K562 (cell line): ENCODE data around the gene FNDC1. TPM values are rescaled to one million over a fixed set of nuclear protein-coding genes. Genes with fewer than 3 reads are reported as not detected.

Experiments used
- ATAC-seq: fragments of 200-7000 bp; cut with Tn5 transposase; 3 replicates; pipeline ENCODE4 v1.9.1; 2020; ENCODE audit warnings: moderate library complexity
- BruUV-seq: library from RNA; stranded (reverse); fragments of 400-500 nt; replicated peaks from 2 replicates; lab custom pipeline; 2021; lab: Mats Ljungman, UMichigan
- CTCF ChIA-PET: fragments of 300-600 bp; formaldehyde crosslinking; extraction: SDS; loops from one replicate; lab custom pipeline; 2021; ENCODE audit warnings: low intra/inter-chr PET ratio; lab: Yijun Ruan, JAX
- POLR2A ChIA-PET: fragments of 300-600, 350-650 bp; sonication (Branson Sonifier 250); formaldehyde crosslinking; extraction: SDS; loops from one replicate; lab custom pipeline; 2021; ENCODE audit warnings: antibody characterized with exemption, inconsistent platforms; lab: Yijun Ruan, JAX
- DNase-seq, 4 experiments: peaks; one replicate each; pipeline versions ENCODE4 v3.0.0 to v3.0.0-alpha.2; 2011 to 2018; ENCODE audit warnings: low spot score in 3 of 4, mixed read lengths in 3 of 4; ENCODE audit errors: extremely low read depth in 1 of 4
- FAIRE-seq: peaks from 2 replicates; lab custom pipeline; 2011; peaks lifted over from hg19 to GRCh38; lab: Jason Lieb, UNC
- H2AFZ ChIP-seq: 2 replicates; pipeline ENCODE4 v1.6.0; 2011; ENCODE audit warnings: low read depth, low read length, control low read depth, inconsistent platforms
- H3K27ac ChIP-seq: fragments of 200-600 bp; 3 replicates; pipeline ENCODE4 v1.8.0; 2011; ENCODE audit warnings: low read depth, mild to moderate bottlenecking, control low read depth, inconsistent platforms, low read length, moderate library complexity, mixed read lengths; ENCODE audit errors: extremely low read depth
- H3K27me3 ChIP-seq, 2 experiments: fragments of 300-600 bp in 1 of 2; 2 replicates in 1 of 2; 3 replicates in 1 of 2; pipeline versions ENCODE4 v1.6.0 to v1.8.0; 2011; ENCODE audit warnings: inconsistent platforms in 2 of 2, low read length in 2 of 2, mild to moderate bottlenecking in 1 of 2, mixed read lengths in 1 of 2, moderate library complexity in 1 of 2; ENCODE audit not compliant: control insufficient read depth in 2 of 2, insufficient read depth in 2 of 2
- H3K36me3 ChIP-seq: fragments of 300-600 bp; 3 replicates; pipeline ENCODE4 v1.8.0; 2011; ENCODE audit warnings: mild to moderate bottlenecking, low read length, inconsistent platforms; ENCODE audit not compliant: control insufficient read depth, insufficient read depth
- H3K4me1 ChIP-seq, 2 experiments: fragments of 200-600 bp in 1 of 2; replicated peaks in 1 of 2; 2 replicates in 1 of 2; 3 replicates in 1 of 2; pipeline versions ENCODE4 v1.5.1 to v1.8.0; 2011; ENCODE audit warnings: inconsistent platforms in 2 of 2, low read length in 2 of 2, mild to moderate bottlenecking in 1 of 2, mixed read lengths in 1 of 2, moderate library complexity in 1 of 2; ENCODE audit not compliant: control insufficient read depth in 2 of 2, insufficient read depth in 2 of 2
- H3K4me2 ChIP-seq: 2 replicates; pipeline ENCODE4 v1.6.1; 2011; ENCODE audit warnings: low read length, control low read depth, inconsistent platforms, mixed read lengths; ENCODE audit not compliant: insufficient read depth
- H3K4me3 ChIP-seq: fragments of 200-600 bp; sonication (generic), shearing (Covaris generic); 2 replicates; pipeline ENCODE4 v1.5.1; 2016; ENCODE audit warnings: control low read depth, inconsistent platforms
- H3K79me2 ChIP-seq: fragments of 200-600 bp; 3 replicates; pipeline ENCODE4 v1.8.0; 2011; ENCODE audit warnings: low read length, inconsistent platforms; ENCODE audit not compliant: control insufficient read depth, insufficient read depth
- H3K9ac ChIP-seq, 2 experiments: 2 replicates each; pipeline versions ENCODE4 v1.6.0 to v1.6.1; 2011; ENCODE audit warnings: low read depth in 2 of 2, low read length in 2 of 2, control low read depth in 1 of 2, inconsistent platforms in 1 of 2, mild to moderate bottlenecking in 1 of 2, mixed read lengths in 1 of 2; ENCODE audit not compliant: insufficient read depth in 1 of 2
- H3K9me1 ChIP-seq: one replicate; pipeline ENCODE4 v1.6.0; 2011; ENCODE audit warnings: inconsistent platforms, mild to moderate bottlenecking, low read length, moderate library complexity; ENCODE audit not compliant: control insufficient read depth, insufficient read depth
- H3K9me3 ChIP-seq: replicated peaks from 2 replicates; pipeline ENCODE4 v1.5.1; 2011; ENCODE audit warnings: low read depth, low read length, inconsistent platforms; ENCODE audit not compliant: control insufficient read depth, insufficient read depth
- H4K20me1 ChIP-seq: replicated peaks from 2 replicates; pipeline ENCODE4 v1.6.1; 2011; ENCODE audit warnings: low read length, inconsistent platforms, mixed read lengths; ENCODE audit not compliant: control insufficient read depth, insufficient read depth
- CCNT2 ChIP-seq: IDR thresholded peaks from 2 replicates; pipeline ENCODE4 v1.6.1; 2011; ENCODE audit warnings: borderline replicate concordance, low read depth, mild to moderate bottlenecking, moderate library complexity, mixed read lengths, low read length; ENCODE audit not compliant: insufficient read length; ENCODE audit errors: extremely low read depth
- E4F1 ChIP-seq: fragments of 250-450 bp; sonication (Bioruptor Pico); IDR thresholded peaks from 2 replicates; pipeline ENCODE4 v1.5.0; 2021; ENCODE audit warnings: mild to moderate bottlenecking, borderline replicate concordance
- EP400 ChIP-seq: fragments of 450-650 bp; IDR thresholded peaks from 2 replicates; pipeline ENCODE4 v1.6.1; 2017; ENCODE audit warnings: antibody characterized with exemption, mild to moderate bottlenecking, moderate library complexity
- ETS1 ChIP-seq: conservative IDR thresholded peaks from 2 replicates; pipeline ENCODE4 v1.6.1; 2011; ENCODE audit warnings: low read depth, mild to moderate bottlenecking, low read length; ENCODE audit not compliant: control insufficient read depth
- KAT7 ChIP-seq: sonication (generic); formaldehyde crosslinking; IDR thresholded peaks from 2 replicates; pipeline ENCODE4 v1.8.0; 2022; ENCODE audit warnings: missing genetic modification reagents, mild to moderate bottlenecking, borderline replicate concordance
- LARP7 ChIP-seq: fragments of 450-650 bp; IDR thresholded peaks from 2 replicates; pipeline ENCODE4 v1.6.1; 2016
- NCOA4 ChIP-seq: fragments of 450-650 bp; IDR thresholded peaks from 2 replicates; pipeline ENCODE4 v1.6.1; 2018; ENCODE audit warnings: mild to moderate bottlenecking; ENCODE audit not compliant: partially characterized antibody
- SOX6 ChIP-seq: fragments of 450-650 bp; IDR thresholded peaks from 2 replicates; pipeline ENCODE4 v1.6.1; 2014; ENCODE audit warnings: mild to moderate bottlenecking
- TBL1XR1 ChIP-seq, 2 experiments: IDR thresholded peaks; 2 replicates each; pipeline ENCODE4 v1.6.1; 2012; ENCODE audit warnings: improper control_type of control experiment in 2 of 2, low read length in 2 of 2, mild to moderate bottlenecking in 1 of 2
- U2AF2 ChIP-seq: fragments of 200-400 bp; formaldehyde crosslinking; optimal IDR thresholded peaks from 2 replicates; pipeline ENCODE3; 2017; ENCODE audit warnings: low read depth, mild to moderate bottlenecking, low read length
- YY1 ChIP-seq, 3 experiments: IDR thresholded peaks; 2 replicates each; pipeline ENCODE4 v1.6.1; 2011; ENCODE audit warnings: low read length in 2 of 3, mild to moderate bottlenecking in 2 of 3, moderate library complexity in 2 of 3, borderline replicate concordance in 1 of 3, control low read depth in 1 of 3, low read depth in 1 of 3; ENCODE audit not compliant: insufficient read depth in 3 of 3, insufficient replicate concordance in 2 of 3, control insufficient read depth in 1 of 3, insufficient read length in 1 of 3; ENCODE audit errors: extremely low read depth in 1 of 3
- ZKSCAN3 ChIP-seq: fragments of 250-450 bp; sonication (Bioruptor Pico); IDR thresholded peaks from 2 replicates; pipeline ENCODE4 v1.4.0; 2020
- ZNF212 ChIP-seq: fragments of 450-650 bp; formaldehyde crosslinking; IDR thresholded peaks from 2 replicates; pipeline ENCODE4 v1.4.0; 2020; ENCODE audit warnings: mild to moderate bottlenecking
- ZNF449 ChIP-seq: fragments of 250-450 bp; sonication (Bioruptor Pico); IDR thresholded peaks from 2 replicates; pipeline ENCODE4 v1.8.0; 2022; ENCODE audit warnings: moderate library complexity, mild to moderate bottlenecking, inconsistent platforms
- WGBS: fragments of 100-300 bp; shearing (Covaris generic); methylation state at CpG from one replicate; pipeline ENCODE4 v1.1.6; 2016; ENCODE audit warnings: low coverage, mixed read lengths; ENCODE audit not compliant: insufficient coverage; ENCODE audit errors: missing lambda C conversion rate; 5-methylcytosine and 5-hydroxymethylcytosine counted together
- in situ Hi-C: fragments of 300-500 bp; cut with MboI; formaldehyde crosslinking; loops from 4 replicates; pipeline ENCODE4 v1.15.0; 2018; ENCODE audit warnings: inconsistent platforms, mixed read lengths
- intact Hi-C: fragments of 100-400 bp; cut with micrococcal nuclease; formaldehyde crosslinking; loops from 2 replicates; pipeline ENCODE4 v1.14.2; 2022
- polyA plus RNA-seq, 8 experiments: library from polyadenylated mRNA; depleted of rRNA in 4 of 8; stranded (reverse) in 5 of 8; unstranded in 3 of 8; fragments of >200 nt; fragmentation: Nextera tagmentation in 2 of 8; fragmentation: Illumina TruSeq in 1 of 8; extraction: Ambion mirVana in 2 of 8; extraction: Trizol in 1 of 8; gene quantifications; 2 replicates each; pipeline versions ENCODE4 v1.2.1 to v1.2.3, GENCODE V29; 2011 to 2014; ENCODE audit warnings: inconsistent platforms in 1 of 8, missing spikeins in 1 of 8
- total RNA-seq, 7 experiments: library from RNA; depleted of rRNA in 6 of 7; stranded (reverse); fragments of >200 nt in 6 of 7; fragmentation: Illumina TruSeq in 2 of 7; extraction: Trizol in 2 of 7; gene quantifications; 2 replicates each; pipeline versions ENCODE4 v1.2.1 to v1.2.3, GENCODE V29; 2011 to 2021; ENCODE audit warnings: low replicate concordance in 1 of 7

The FNDC1 gene
- total and polyA plus RNA-seq, 9 of the 15 experiments (the other 6 are each of a cell fraction or from before 2014, with no cell fraction given): not detected

- no peak for TF ChIP-seq SOX6
Observed at GRCh38 chr6:159229651-159230051, 60.5 kb downstream of the FNDC1 start (continued).

GRCh38 chr6:159232106-159232645 is 63.0 kb downstream of the FNDC1 start:
- no peak for FAIRE-seq
- BruUV-seq: no TSS peak
- no peaks in the 10 kb centered on the region for H3K79me2 ChIP-seq
- ChIA-PET CTCF (no interaction called here), POLR2A (interaction anchor here (0.6 to 1.6 kb wide), 2 partner anchors 12 to 21 kb away, joined by 4 read pairs; no protein-coding TSS in a partner anchor)
- 3% methylated on average over 34 of the region's 38 CpGs for WGBS
- no peaks in the 10 kb centered on the region for H3K9me3 ChIP-seq
- peaks cover 35 to 49% of the 10 kb centered on the region in 2 experiments for H3K27me3 ChIP-seq
- H3K36me3 ChIP-seq: no peaks in the 10 kb centered on the region
- H3K9ac ChIP-seq: no peak overlapping the region
- intact Hi-C loops (no loop called here), in situ Hi-C loops (no loop called here)
- no peak for ATAC-seq
- H4K20me1 ChIP-seq: no peaks in the 10 kb centered on the region; the same call in 1 of the 2 replicates
- no peak for DNase-seq
- H3K4me1 ChIP-seq: peaks cover 0 to 19% of the 10 kb centered on the region in 2 experiments; a peak in 1 of 5 replicates
- H3K27ac ChIP-seq: no peak overlapping the region
- H3K4me3 ChIP-seq: no peak overlapping the region
- no peak overlapping the region for H2AFZ ChIP-seq
- no peaks in the 10 kb centered on the region for H3K9me1 ChIP-seq
- no peak overlapping the region for H3K4me2 ChIP-seq
- TF ChIP-seq ZNF449 (CRISPR knock-in tag) (no peak), ETS1 (no peak), U2AF2 (no peak), NCOA4 (no peak), KAT7 (no peak), LARP7 (no peak), EP400 (no peak), ZKSCAN3 (CRISPR knock-in tag) (no peak), ZNF212 (CRISPR knock-in tag) (no peak), CCNT2 (no peak), E4F1 (no peak), YY1 (IDR thresholded peaks at IDR 0.05; ENCODE audit: borderline replicate concordance in 1 of 3, control insufficient read depth in 1 of 3, extremely low read depth in 1 of 3, insufficient read depth in 3 of 3, insufficient read length in 1 of 3, insufficient replicate concordance in 2 of 3, low read depth in 1 of 3, low read length in 2 of 3) (no peak), TBL1XR1 (IDR thresholded peaks at IDR 0.05; ENCODE audit: low read length in 2 of 2) (no peak)
